ENCODE results near the gene CLEC7A. TPM values are rescaled to one million over a fixed set of nuclear protein-coding genes. Genes with fewer than 3 reads are reported as not detected.

The CLEC7A gene
- total RNA-seq, 3 donors from 2014 or later (not counting 1 experiment from before 2014, with no cell fraction given), result 7.7 to 22.3 (median 20.8) TPM

DNA sequence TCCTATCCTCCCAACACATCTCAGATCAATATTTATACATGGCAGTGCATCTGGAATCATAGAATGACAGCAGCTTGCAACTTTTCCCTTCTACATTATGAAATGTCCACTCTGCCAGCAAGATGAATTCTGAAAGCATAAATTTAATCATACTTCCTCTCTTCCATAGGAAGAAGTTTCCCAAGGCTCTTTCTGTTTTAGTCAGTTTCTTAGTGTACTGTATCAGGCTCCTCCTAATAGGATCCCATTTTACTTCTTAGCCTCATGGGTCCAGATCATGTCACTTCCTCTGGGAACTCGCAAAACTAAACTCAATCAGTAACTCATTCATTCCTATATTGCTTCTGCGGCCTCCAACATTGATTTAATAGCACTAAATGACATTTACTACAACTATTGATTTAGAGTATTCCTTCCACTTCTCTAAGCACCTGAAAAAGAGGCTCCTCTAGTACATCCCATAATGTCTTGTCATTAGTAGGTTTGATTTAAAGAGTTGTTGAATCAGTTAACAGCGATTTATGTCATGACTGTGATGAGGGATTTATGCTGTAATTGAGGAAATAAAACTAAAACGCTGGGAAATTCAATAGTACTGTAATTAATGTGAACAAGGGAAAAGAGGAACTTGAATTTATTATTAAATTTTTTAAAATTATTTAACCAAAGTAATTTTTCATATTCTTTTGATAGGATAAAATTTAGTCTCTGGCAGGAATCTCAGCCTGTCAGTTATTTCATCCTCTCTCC is 35.2 kb downstream of the CLEC7A start:
- peaks cover 0 to 7% of the 10 kb centered on the region in 2 donors for H3K27me3 Mint-ChIP-seq (ENCODE audit: low read depth in 2 of 2)
- no peaks in the 10 kb centered on the region for H3K9me3 Mint-ChIP-seq
- intact Hi-C loops (cut with micrococcal nuclease), result no loop called here
- ATAC-seq (no peak), DNase-seq (no peak)
- Histone ChIP-seq H3K4me3 (ENCODE audit: low read length) (no peak overlapping the region), H3K27me3 (ENCODE audit: control insufficient read depth, insufficient read depth, low read length) (peaks cover 7% of the 10 kb centered on the region), H3K4me1 (ENCODE audit: control insufficient read depth, insufficient read depth, low read length) (no peaks in the 10 kb centered on the region), H3K27ac (ENCODE audit: low read length) (no peak overlapping the region), H3K36me3 (ENCODE audit: control insufficient read depth, insufficient read depth, low read length) (no peaks in the 10 kb centered on the region), H3K9me3 (ENCODE audit: control insufficient read depth, insufficient read depth, low read length) (no peaks in the 10 kb centered on the region)
- TF ChIP-seq, protein P1, sequence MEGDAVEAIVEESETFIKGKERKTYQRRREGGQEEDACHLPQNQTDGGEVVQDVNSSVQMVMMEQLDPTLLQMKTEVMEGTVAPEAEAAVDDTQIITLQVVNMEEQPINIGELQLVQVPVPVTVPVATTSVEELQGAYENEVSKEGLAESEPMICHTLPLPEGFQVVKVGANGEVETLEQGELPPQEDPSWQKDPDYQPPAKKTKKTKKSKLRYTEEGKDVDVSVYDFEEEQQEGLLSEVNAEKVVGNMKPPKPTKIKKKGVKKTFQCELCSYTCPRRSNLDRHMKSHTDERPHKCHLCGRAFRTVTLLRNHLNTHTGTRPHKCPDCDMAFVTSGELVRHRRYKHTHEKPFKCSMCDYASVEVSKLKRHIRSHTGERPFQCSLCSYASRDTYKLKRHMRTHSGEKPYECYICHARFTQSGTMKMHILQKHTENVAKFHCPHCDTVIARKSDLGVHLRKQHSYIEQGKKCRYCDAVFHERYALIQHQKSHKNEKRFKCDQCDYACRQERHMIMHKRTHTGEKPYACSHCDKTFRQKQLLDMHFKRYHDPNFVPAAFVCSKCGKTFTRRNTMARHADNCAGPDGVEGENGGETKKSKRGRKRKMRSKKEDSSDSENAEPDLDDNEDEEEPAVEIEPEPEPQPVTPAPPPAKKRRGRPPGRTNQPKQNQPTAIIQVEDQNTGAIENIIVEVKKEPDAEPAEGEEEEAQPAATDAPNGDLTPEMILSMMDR (IDR thresholded peaks at IDR 0.05), result no peak
- H3K4me3 Mint-ChIP-seq, result no peak overlapping the region
- H3K36me3 Mint-ChIP-seq, result no peaks in the 10 kb centered on the region
- H3K4me1 Mint-ChIP-seq, result no peaks in the 10 kb centered on the region
- H3K27ac Mint-ChIP-seq, result no peak overlapping the region
- 43% methylated on average over 4 of the region's 4 CpGs for WGBS (ENCODE audit: insufficient coverage)

DNA sequence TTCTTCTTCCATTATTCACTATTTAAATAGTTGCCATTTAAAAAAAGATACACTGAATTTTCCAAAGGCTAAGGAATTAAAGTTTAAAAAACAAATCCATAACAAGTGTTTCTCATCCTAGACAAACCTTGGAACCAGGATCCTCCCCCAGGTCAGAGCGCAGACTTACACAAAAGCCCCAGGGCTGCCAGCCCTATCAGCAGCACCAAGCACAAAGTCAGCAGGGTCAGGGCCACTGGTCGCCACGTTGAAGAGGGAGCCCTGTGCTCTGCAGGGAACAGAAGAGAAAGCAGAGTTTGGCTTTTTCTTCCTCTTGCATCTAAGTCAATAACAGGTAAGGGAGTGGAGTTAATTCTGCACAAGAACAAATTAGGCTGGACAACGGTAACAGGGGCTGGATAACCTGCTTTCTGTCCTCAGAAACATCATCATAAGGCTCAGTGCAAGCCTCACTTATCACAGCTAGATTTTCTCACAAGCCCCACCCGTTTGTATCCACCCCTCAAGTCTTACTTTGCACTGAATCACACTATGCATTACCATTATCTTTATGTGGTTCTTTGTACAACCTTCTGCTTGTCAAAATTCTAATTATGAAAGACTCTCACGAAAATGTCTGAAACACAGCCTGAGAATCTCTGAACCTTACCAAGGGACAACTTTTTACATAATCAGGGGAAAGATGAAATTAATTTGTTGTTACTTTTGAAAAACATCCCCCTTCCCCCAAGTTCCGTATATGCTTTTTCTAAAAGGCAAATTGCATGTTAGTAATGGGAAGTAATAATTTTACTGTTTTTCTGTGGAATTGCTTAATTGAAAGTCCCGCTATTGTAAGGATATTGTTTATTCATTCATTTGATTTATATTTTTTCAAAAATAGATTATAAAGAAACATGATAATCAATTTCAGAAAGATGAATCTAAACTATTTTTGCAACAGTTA is 40.8 kb downstream of the CLEC7A start:
- Histone ChIP-seq H3K27me3 (ENCODE audit: control insufficient read depth, insufficient read depth, low read length) (no peaks in the 10 kb centered on the region), H3K9me3 (ENCODE audit: control insufficient read depth, insufficient read depth, low read length) (peaks cover 5% of the 10 kb centered on the region), H3K4me3 (ENCODE audit: low read length) (no peak overlapping the region), H3K4me1 (ENCODE audit: control insufficient read depth, insufficient read depth, low read length) (no peaks in the 10 kb centered on the region), H3K36me3 (ENCODE audit: control insufficient read depth, insufficient read depth, low read length) (no peaks in the 10 kb centered on the region), H3K27ac (ENCODE audit: low read length) (no peak overlapping the region)
- WGBS (ENCODE audit: insufficient coverage), result 75% methylated on average over 5 of the region's 8 CpGs
- ATAC-seq, result no peak
- TF ChIP-seq, protein P1 (IDR thresholded peaks at IDR 0.05), result no peak
- DNase-seq, result no peak
- peaks cover 0 to 4% of the 10 kb centered on the region in 2 donors for H3K9me3 Mint-ChIP-seq
- peaks cover 4 to 10% of the 10 kb centered on the region in 2 donors for H3K27me3 Mint-ChIP-seq (ENCODE audit: low read depth in 2 of 2)
- intact Hi-C loops (cut with micrococcal nuclease), result no loop called here
- no peak overlapping the region for H3K27ac Mint-ChIP-seq
- H3K36me3 Mint-ChIP-seq, result peaks cover 2% of the 10 kb centered on the region
- peaks cover 7% of the 10 kb centered on the region in 2 donors for H3K4me1 Mint-ChIP-seq
- H3K4me3 Mint-ChIP-seq, result no peak overlapping the region

DNA sequence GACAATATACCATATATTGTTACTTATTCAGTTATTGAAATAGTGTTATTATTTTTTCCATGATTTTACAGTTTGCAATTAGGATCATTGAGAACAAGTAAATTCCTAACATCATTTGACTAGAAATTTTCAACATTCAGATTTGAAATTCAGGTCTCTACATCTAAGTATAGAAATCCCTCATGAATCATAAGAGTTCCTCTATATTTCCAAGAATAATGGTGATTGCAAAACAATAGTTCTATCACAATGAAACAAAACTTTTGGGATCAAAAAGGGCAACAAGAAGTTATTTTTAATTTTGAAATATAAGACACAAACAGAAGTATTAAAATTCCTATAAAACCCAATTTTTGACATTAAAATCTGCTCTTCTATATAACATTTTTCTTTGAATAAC is 42.0 kb downstream of the CLEC7A start:
- DNase-seq, result no peak
- intact Hi-C loops (cut with micrococcal nuclease), result no loop called here

More for the DNA sequence above, 42.0 kb downstream of the CLEC7A start:
- peaks cover 11% of the 10 kb centered on the region for H3K36me3 Mint-ChIP-seq
- H3K4me3 Mint-ChIP-seq, result no peak overlapping the region
- ATAC-seq, result no peak
- TF ChIP-seq, protein P1 (IDR thresholded peaks at IDR 0.05), result no peak
- H3K27ac Mint-ChIP-seq, result no peak overlapping the region
- peaks cover 11% of the 10 kb centered on the region for H3K9me3 ChIP-seq (ENCODE audit: control insufficient read depth, insufficient read depth, low read length)
- H3K27me3 ChIP-seq (ENCODE audit: control insufficient read depth, insufficient read depth, low read length), result no peaks in the 10 kb centered on the region
- H3K27me3 Mint-ChIP-seq (ENCODE audit: low read depth in 2 of 2), result peaks cover 4 to 10% of the 10 kb centered on the region in 2 donors
- peaks cover 3 to 8% of the 10 kb centered on the region in 2 donors for H3K9me3 Mint-ChIP-seq
- no peak overlapping the region for H3K4me3 ChIP-seq (ENCODE audit: low read length)
- H3K4me1 Mint-ChIP-seq, result peaks cover 7% of the 10 kb centered on the region in 2 donors
- no peaks in the 10 kb centered on the region for H3K4me1 ChIP-seq (ENCODE audit: control insufficient read depth, insufficient read depth, low read length)
- H3K27ac ChIP-seq (ENCODE audit: low read length), result no peak overlapping the region
- H3K36me3 ChIP-seq (ENCODE audit: control insufficient read depth, insufficient read depth, low read length), result no peaks in the 10 kb centered on the region
